Esophagus muscularis mucosa (tissue), 4 donors: ENCODE measurements around the gene TRAF2.
"Not testable (repeated sequence)": the region's sequence is repeated elsewhere in the genome, so short reads cannot be mapped to it uniquely, and the experiment has no call there.

ENCODE experiments used
- EP300 ChIP-seq: sonication (generic); formaldehyde crosslinking; IDR thresholded peaks from one replicate; pipeline ENCODE4 v1.6.1; 2017; ENCODE audit warnings: antibody characterized with exemption
- POLR2A ChIP-seq: fragments of 450-650 bp; IDR thresholded peaks from one replicate; pipeline ENCODE4 v1.6.1; 2017; ENCODE audit warnings: antibody characterized with exemption, moderate library complexity, mild to moderate bottlenecking, low read depth
- POLR2AphosphoS5 ChIP-seq, 2 donors: sonication (generic); formaldehyde crosslinking; IDR thresholded peaks; one replicate each; pipeline ENCODE4 v1.6.1; 2017; ENCODE audit warnings: antibody characterized with exemption in 2 of 2
- TF ChIP-seq, protein P1 (sequence below), 3 experiments: fragments of 200-600 bp in 2 of 3; fragments of 450-650 bp in 1 of 3; sonication (generic) in 2 of 3; IDR thresholded peaks; one replicate each; pipeline ENCODE4 v1.5.1; 2017 to 2019; ENCODE audit warnings: antibody characterized with exemption in 3 of 3, mild to moderate bottlenecking in 2 of 3, moderate library complexity in 1 of 3

DNA sequence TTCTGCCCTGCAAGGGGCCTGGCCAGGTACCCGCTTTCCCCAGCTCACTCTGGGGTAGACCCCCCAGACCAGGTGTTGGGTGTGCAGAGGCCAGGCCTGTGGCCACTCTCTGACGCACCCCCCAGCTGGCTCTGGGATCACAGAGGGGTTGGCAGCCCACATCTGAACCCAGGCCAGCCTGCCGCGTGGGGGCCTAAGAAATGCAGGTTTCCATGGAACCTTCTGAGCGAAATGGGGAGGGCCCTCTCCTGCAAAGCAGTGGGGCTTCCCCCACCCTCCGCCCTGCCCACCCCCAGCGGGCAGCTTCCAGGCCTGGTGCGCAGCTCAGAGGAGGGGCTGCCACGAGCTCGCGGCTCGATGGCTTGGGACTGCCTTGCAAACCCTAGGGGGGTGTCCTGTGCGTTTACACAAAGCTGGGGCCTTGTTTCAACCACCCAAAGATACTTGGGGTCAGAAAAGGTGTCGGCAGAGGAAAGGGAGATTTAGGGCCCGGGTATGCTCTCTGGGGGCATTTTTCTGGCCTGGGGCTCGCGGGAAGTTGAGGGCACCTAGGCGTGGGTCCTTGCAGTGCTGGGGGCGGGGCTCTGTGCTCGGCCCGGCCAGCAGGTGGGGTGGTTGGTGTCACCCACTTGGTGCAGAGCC, 43.0 kb upstream of the TRAF2 start:
- TF ChIP-seq, protein P1, sequence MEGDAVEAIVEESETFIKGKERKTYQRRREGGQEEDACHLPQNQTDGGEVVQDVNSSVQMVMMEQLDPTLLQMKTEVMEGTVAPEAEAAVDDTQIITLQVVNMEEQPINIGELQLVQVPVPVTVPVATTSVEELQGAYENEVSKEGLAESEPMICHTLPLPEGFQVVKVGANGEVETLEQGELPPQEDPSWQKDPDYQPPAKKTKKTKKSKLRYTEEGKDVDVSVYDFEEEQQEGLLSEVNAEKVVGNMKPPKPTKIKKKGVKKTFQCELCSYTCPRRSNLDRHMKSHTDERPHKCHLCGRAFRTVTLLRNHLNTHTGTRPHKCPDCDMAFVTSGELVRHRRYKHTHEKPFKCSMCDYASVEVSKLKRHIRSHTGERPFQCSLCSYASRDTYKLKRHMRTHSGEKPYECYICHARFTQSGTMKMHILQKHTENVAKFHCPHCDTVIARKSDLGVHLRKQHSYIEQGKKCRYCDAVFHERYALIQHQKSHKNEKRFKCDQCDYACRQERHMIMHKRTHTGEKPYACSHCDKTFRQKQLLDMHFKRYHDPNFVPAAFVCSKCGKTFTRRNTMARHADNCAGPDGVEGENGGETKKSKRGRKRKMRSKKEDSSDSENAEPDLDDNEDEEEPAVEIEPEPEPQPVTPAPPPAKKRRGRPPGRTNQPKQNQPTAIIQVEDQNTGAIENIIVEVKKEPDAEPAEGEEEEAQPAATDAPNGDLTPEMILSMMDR (IDR thresholded peaks at IDR 0.05): not testable (repeated sequence)
- TF ChIP-seq POLR2A; POLR2AphosphoS5 (IDR thresholded peaks at IDR 0.05); EP300: not testable (repeated sequence)
